ENCODE results near the gene ATAD5.
"Not testable (repeated sequence)": the region's sequence is repeated elsewhere in the genome, so short reads cannot be mapped to it uniquely, and the experiment has no call there.

ATAD5 gene

DNA sequence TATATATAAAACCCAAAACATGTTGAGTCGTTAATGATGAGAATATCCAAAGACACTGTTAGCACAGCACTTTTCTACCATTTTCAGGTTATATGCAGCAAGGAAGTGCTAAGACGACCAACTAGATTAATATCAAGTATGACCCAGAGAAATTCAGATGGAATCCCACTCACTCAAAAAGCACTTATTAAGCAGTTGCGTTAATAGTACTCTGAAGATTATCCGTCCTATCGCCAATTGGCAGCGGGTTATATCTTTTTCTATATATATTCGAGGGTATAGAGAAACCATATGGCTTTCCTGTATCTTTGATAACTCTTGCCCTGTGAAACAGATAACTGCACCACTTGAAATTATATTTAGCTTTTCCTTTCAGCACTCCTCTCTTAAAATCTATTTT is 8.3 kb upstream of the ATAD5 start:
- no peak for DNase-seq

DNA sequence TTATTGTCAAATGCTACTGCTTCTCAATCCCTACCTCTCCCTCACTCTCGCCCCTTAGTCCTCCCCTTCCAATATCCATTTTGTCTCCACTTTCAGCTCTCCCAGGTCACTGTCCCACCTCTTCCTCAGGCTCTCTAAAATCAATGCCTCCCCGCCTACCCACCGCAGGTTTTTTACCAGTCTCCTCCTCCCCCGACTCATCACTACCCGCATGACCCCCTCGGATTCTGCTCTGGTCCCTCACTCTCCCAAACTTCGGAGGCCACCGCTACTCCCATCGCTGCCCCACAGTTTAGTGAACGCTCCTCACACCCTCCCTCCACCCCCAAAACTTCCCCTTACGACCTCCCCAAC is 7.8 kb upstream of the ATAD5 start:
- no peak for DNase-seq

DNA sequence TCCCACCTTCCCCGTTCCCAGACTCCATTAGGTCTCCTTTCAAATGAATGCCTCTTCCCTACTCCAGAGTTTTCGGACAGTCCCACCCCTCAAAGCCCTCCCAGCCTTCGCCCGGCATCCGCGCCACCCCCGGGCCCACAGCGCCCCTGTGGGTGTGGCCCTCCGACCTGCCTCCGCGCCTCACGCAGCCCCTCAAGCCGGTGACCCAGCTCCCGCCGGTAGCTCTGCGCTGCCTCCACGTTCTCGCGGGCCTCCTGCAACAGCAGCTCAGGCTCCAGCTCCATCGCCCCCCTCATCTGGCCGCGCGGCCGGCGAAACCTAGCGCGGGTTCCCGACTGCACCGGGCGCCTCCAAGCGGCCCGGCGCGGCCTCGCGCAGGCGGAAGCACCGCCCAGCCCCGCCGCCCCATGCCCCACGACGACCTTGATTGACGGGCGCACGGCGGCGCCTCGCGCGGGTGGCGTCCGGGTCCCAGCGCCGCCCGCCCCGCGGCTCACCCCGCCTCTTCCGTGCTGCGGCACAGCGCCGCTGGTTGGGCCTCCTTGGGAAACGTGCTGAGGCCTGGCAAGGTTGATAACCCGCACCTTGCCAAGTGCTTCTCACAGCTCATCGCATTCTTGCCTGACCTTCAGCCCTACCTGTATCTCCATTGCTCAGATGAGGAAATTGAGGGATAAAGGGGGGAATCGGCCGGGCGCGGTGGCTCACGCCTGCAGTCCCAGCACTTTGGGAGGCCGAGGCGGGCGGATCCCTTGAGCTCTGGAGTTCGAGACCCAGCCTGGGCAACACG is 7.2 kb upstream of the ATAD5 start, which contains the start of gene CRLF3:
TSS of gene CRLF3 (minus strand) at position 337 of the 790 bp plus-strand sequence. CDS start at position 296, 41 bp downstream.
- DNase-seq: peak; percentile 77

DNA sequence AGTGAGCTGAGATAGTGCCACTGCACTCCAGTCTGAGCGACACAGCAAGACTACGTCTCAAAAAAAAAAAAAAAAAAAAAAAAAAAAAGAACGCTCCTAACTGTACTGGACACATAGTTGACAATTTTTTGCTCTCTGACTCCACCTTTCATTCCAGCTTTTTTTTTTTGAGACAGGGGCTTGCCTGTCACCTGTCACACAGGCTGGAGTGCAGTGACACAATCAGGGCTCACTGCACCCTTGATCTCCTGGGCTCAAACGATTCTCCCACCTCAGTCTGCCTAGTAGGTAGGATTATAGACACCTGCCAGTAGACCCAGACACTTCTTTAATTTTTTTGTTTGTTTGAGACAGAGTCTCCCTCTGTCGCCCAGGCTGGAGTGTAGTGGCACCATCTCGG is 4.7 kb upstream of the ATAD5 start:
- DNase-seq: no peak

DNA sequence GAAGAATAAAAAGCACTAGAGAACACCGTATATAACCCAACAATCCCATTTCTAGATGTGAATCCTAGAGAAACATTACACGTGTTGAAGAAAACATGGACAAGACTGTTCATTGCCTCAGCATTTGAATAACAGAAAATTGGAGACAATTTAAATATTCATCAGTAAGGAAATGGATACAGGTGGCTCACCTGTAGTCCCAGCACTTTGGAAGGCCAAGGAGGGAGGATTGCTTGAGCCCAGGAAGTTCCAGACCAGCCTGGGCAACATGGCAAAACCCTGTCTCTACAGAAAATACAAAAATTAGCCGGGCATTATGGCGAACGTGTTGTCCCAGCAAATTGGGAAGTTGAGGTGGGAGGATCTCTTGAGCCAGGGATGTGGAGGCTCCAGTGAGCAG is 2.7 kb upstream of the ATAD5 start:
- DNase-seq: no peak

DNA sequence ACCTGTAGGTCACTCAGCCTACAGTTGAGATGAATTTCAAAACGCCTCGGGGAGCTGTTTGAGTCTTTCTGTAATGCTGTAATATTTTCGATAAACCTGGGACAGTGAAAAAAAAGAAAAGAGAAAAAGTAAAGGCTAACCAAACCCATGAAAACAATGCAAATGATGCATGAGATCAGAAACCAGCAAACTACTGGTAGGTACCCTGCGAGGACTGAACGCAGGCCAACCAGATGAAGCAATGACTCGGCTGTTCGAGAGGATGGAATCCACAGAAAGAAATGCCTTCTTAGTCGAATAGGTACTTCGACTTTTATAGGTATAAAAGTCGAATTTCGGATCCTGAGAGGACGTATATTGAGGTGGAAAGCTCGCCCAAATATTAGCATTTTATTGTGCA is 509 bp upstream of the ATAD5 start:
- DNase-seq: no peak

DNA sequence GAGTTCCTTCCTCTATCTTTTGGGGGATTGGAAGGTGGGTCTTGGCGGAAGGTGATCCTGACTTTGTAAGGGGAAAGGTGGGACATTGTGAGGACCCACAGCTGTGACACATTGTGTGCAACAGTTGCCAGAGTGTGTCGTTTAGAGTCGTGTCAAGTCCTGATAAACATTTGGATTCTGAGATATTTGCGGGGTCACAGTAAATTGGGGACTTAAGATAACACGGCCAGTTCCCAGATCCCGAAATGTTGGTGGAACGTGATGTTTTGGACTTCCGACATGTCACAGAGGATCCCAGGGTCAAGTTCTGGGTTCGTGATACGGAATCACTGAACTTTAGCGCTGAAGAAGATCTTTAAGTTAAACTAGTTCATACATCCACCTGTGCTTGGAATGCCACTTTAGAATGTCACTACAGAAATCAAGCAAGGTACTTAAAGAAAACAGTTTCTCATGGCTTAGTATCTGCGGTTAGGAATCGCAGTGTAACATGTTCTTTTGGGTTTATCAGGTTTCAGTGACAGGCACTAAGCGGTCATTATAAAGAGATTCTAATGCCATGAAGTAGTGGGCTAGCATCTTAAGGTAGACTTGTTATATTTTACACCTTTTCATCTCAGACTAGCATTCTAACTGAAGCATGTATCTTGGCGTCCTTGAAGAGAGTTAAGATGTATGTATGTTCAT is 815 bp downstream of the ATAD5 start:
- DNase-seq: no peak

DNA sequence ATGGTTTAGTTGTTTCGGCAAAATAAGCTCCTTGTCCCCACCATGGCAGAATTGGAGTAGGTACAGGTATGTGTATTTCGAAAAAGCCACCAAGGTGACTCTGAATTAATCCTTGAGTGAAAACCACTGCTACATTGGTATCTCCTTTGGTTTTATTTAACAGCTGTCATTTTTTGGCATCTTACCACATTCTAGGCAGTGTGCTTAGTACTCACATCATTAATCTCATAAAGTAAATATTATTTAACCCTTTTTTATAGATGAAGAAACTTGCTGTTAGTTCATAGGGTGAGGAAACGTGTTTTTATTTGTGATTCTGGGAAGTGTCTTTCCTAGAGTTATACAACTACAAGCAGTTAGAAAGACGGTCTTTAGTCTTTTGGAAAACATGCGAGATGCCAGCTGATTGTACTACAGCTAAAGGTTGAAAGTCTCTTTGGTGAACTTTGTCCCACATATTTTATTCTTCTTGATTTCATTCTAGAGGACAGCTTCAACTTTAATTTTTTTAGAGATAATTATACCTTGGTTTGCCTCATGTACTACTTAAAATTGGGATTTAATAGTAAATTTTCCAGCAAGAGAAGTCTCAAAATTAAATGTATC is 6.5 kb downstream of the ATAD5 start:
- DNase-seq: no peak

DNA sequence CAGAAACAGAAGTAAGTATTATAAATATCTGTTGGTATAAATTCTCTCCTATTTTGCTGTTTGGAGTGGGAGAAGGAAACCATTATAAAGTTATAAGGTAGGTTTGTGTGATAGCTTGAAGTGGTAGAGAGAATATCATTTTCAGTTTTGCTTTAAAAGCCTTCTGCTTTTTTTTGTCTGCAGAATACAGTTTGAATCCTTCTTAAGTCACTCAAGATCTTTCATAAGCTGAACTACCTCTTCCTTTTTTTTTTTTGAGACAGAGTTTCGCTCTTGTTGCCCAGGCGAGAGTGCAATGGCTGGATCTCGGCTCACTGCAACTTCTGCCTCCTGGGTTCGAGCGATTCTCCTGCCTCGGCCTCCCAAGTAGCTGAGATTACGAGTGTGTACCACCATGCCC is 9.0 kb downstream of the ATAD5 start:
- DNase-seq: no peak

DNA sequence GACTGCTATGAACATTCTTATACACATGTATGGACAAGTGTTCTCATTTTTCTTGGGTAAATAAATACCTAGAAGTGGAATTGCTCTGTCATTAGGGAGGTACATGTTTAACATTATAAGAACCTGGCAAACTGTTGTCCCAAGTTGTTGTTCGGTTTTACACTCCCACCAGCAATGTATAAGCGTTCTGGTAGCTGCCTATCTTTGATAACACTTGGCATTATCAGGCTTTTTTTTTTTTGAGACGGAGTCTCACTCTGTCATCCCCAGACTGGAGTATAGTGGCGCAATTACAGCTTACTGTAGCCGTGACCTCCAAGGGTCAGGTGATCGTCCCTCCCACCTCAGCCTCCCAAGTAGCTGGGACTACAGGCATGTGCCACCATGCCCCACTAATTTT is 16.3 kb downstream of the ATAD5 start:
- DNase-seq: no peak

DNA sequence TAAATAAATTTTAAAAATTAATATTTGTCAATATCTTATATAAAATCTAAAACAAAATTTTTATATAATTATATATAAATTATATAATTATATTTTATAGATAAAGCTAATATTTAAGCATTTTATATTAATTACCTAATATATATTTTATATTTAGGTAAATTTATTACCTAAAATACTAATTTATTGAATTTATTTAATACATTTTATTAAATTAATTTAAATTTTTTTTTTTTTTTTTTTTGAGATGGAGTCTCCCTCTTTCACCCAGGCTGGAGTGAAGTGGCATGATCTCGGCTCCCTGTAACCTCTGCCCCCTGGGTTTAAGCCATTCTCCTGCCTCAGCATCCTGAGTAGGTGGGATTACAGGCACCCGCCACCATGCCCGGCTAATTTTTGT is 22.4 kb downstream of the ATAD5 start:
- no peak for DNase-seq

DNA sequence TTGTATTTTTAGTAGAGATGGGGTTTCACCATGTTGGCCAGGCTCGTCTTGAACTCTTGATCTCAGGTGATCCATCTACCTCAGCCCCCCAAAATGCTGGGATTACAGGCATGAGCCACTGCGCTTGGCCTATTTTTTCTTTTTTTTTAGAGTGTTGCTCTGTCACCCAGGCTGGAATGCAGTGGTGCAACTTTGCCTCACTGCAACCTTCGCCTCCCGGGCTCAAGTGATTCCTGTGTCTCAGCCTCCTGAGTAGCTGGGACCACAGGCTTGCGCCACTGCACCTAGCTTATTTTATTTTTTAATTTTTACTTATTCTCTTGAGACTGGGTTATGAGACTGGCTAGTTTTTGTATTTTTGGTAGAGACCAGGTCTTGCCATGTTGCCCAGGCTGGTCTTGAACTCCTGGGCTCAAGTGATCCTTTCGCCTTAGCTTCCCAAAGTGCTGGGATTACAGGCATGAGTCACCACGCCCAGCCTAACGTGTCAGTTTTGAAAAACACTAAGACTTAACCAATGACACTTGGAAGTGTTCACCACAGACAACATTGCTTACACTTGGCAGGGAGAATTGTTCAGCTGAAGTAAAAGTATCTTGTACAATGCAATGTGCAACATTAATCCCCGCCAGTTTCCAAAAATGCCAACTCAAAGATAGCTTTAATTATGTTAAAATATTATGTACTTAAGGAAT is 26.9 kb downstream of the ATAD5 start:
- no peak for DNase-seq

DNA sequence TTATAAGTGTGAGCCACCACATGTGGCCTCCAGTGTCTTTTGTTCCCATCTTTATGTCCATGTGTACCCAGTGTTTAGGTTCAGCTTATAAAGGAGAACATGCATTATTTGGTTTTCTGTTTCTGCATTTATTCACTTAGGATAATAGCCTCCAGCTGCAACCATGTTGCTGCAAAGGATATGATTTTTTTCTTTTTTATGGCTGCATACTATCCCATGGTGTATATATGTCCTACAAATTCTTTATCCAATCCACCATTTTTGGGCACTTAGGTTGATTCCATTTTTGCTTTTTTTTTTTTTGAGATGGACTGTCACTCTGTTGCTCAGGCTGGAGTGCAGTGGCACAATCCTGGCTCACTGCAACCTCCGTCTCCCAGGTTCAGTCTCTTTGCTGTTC is 32.9 kb downstream of the ATAD5 start:
- DNase-seq: no peak

DNA sequence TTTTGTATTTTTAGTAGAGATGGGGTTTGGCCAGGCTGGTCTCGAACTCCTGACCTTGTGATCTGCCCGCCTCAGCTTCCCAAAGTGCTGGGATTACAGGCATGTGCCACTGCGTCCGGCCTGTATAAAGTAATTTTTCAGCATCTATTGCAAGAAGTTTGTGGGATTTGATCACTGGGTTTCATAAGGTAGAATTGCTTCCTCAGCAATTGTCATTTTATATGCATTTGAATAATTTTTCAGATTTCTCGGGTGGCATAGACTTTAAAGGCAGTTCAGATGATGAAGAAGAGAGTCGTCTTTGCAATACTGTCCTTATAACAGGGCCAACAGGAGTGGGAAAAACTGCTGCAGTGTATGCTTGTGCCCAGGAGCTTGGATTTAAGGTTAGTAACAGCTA is 37.2 kb downstream of the ATAD5 start:
- DNase-seq: no peak

DNA sequence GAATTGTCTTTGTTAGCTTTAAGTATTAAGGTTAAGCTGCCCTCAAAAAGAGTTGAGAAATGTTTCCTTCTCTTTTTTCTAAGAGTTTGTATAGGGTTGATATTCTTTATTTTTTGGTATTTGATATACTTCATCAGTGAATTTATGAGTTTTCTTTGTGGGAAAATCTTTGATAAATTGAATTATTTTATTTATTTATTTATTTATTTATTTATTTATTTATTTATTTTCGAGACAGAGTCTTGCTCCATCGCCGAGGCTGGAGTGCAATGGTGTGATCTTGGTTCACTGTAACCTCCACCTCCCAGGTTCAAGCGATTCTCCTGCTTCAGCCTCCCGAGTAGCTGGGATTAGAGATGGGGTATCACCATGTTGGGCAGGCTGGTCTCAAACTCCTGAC is 54.4 kb downstream of the ATAD5 start:
- DNase-seq: no peak

DNA sequence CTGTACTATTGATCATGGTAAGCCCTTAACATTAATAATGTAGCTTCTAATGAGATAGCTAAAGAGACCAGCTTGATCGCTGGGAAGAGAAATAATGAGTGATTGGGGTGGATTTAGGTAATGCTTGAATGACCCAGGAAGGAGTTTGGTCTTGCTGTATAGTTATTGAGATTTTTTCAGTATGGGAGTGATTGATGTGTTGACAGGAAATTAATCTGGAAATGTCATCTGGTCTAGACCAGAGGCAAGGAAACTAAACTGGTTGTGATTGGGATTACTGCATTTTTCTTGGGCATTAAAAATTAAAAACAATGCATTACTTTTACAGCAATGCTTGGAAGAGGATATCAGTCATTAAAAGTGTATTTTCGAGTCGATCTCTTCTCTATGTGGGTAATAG is 62.5 kb downstream of the ATAD5 start:
- no peak for DNase-seq

DNA sequence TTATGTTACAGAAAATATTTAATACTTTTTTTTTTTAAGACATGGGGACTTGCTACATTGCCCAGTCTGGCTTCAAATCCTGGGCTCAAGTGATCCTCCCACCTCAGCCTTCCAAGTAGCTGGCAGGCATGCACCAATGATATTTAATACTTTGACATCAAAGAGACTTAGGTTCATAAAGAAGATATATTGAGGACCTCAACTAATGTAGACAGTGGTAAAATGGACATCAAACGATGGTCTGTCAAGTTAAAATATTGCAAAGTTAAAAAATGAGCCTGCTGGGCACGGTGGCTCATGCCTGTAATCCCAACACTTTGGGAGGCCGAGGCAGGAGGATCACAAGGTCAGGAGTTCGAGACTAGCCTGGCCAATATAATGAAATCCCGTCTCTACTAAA is 65.5 kb downstream of the ATAD5 start:
- DNase-seq: no peak

DNA sequence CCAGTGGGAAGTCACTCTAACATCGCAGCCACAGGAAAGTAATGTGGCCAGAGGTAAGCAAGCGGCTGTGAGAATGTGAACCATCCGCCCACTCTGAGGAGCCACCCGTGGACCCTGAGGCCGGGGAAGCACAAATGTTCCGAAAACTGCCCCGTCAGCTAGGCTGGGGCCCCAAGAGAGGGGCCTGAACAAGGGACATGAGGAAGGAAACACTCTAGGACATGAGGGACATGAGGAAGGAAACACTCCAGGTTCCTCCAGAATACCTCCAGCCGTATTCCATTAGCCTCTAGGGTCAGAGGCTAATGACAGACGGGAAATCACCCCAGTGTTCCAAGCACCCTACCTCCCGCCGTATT is 74.0 kb downstream of the ATAD5 start:
- no peak for DNase-seq

DNA sequence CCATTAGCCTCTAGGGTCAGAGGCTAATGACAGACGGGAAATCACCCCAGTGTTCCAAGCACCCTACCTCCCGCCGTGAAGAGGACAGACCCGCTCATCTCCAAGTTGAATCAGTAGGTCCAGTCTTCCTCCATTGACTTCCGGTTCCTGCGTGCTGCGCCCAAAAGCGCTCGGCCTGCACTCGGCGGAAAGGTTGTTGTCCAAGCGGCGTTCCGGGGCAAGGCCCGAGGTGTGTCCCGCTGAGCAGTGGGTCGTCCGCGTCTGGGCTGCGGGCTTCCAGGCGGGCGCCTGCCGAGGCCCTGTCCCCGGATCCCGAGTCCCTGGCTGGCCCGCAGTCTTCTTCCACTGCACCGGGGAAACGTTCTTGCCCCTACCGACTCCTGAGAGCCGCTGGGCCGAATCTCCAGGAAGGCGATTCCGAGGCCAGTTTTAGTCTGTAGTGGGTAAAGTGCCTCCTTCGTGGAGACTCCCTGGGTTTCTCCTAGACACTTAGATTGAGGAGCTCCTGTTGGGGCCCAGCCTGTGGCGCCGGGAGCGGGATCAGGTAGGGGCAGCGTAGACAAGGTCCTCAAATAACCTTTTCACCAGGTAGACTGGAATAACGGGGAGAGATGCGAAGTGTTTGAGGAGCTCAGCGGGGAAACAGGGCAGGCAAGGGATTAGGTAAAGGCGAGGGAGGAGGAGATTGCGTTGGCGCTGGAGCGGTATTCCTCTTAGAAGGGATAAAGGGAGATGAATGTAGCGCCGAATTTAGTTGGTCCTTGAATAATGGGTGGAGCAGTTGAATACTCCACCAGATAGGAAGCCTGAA is 74.5 kb downstream of the ATAD5 start, which contains the start of gene TEFM:
TSS of gene TEFM (minus strand) at position 138 of the 811 bp plus-strand sequence. CDS start at position 98, 40 bp downstream.
- DNase-seq: peak; percentile 85

DNA sequence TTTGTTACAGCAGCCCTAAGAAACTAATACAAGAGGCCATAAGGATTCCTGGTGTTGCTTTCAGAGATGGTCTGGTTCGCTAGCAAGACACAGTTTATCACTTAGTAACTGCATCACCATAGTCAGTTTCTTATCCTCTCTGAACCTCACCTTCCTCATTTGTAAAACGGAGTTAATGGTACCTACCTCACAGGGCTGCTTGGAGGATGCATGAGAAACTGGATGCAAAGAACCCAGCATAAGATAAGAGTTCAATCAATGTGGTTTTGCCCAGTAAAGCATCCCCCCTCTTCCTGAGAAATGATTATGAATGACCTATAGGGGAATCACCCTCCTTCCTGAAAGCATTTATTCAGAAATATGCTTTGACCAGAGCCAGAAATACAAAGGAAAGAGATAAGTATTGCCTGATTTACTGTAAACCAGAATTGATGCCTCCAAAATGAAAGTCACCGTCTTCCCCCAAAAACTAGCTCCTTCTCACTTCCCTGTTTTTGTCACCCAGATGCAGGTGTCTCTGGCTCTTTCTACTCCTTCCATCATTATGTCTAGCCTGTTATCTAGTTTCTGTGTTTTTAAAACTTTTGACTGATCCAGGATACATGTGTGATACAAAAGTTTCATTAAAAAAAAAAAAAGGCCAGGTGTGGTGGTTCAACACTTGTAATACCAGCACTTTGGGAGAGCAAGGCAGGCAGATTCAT is 77.1 kb downstream of the ATAD5 start:
- DNase-seq: no peak

DNA sequence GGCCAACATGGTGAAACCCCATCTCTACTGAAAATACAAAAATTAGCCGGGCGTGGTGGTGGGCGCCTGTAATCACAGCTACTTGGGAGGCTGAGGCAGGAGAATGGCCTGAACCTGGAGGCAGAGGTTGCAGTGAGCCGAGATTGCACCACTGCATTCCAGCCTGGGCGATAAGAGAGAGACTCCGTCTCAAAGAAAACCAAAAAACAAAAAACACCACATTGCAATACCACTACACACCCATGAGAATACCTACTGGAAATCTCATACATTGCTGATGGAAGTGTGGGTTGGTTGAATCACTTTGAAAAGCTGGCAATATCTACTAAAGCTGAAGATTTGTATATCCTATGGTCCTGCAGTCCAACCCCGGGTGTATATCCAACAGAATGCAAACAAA is 78.4 kb downstream of the ATAD5 start:
- DNase-seq: not testable (repeated sequence)

DNA sequence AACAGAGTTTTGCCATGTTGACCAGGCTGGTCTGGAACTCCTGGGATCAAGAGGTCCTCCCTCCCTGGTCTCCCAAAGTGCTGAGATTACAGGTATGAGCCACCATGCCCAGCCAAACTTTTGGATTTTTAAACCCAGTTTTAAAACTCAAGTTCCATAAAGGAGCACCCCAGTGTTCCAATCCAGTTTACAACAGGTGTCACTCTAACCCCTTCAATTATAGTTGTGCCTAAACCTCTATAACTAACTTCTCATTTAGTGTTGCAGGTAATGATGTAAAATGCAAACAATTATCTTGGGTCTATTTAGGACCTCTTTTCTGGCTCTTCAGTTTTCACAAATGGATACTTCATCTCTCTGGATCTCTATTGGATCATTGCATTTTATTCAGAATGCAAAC is 82.2 kb downstream of the ATAD5 start:
- no peak for DNase-seq

Data from NCI-H1092 (cell line).